Measurements from ENCODE around the gene HNRNPA2B1.
"Not testable (repeated sequence)": the region's sequence is repeated elsewhere in the genome, so short reads cannot be mapped to it uniquely, and the experiment has no call there.

The HNRNPA2B1 gene

GRCh38 chr7:26166684-26167266 is 33.8 kb downstream of the HNRNPA2B1 start:
- DNase-seq (ENCODE audit: low read depth), result no peak

GRCh38 chr7:26165950-26166683 is 34.4 kb downstream of the HNRNPA2B1 start:
- DNase-seq (ENCODE audit: low read depth), result no peak

GRCh38 chr7:26163804-26164203 is 36.7 kb downstream of the HNRNPA2B1 start:
- not testable (repeated sequence) for DNase-seq (ENCODE audit: low read depth)

DNA sequence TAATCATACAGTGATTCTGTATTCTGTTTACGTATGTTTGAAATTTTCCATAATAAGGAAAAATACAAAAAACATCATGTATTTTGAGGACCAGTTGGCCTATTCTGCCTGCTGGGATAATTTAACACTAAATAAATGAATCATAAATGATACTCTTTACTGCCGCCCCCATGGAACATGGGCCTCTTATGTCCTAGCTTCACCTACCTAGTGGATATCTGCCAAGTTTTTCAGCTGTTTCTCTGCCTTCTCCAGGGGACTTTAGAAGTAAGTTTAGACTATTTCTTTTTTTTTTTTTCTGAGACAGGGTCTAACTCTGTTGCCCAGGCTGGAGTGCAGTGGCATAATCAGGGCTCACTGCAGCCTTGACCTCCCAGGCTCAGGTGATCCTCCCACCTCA is 38.1 kb downstream of the HNRNPA2B1 start:
- DNase-seq (ENCODE audit: low read depth), result no peak

GRCh38 chr7:26160896-26161295 is 39.6 kb downstream of the HNRNPA2B1 start:
- no peak for DNase-seq (ENCODE audit: low read depth)

DNA sequence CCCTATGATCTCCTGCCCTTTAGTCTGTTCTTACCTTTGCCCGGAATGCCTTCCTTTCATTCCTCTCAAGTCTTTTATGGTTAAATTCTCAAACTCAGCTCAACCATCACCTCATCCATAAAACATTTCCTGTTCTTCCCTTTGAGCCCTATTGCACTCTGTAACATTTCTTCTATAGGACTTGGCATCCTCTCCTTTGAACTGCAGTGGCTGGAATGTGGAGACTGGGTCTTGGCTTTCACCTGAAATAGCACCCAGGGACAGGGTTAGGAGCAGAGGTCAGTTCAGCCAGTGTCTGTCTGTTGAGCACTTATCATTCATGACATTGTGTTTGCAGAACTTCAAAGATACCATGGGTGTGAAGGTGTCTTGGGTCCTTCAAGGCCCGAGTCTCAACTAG is 41.3 kb downstream of the HNRNPA2B1 start:
- DNase-seq (ENCODE audit: low read depth), result peak; percentile 54

DNA sequence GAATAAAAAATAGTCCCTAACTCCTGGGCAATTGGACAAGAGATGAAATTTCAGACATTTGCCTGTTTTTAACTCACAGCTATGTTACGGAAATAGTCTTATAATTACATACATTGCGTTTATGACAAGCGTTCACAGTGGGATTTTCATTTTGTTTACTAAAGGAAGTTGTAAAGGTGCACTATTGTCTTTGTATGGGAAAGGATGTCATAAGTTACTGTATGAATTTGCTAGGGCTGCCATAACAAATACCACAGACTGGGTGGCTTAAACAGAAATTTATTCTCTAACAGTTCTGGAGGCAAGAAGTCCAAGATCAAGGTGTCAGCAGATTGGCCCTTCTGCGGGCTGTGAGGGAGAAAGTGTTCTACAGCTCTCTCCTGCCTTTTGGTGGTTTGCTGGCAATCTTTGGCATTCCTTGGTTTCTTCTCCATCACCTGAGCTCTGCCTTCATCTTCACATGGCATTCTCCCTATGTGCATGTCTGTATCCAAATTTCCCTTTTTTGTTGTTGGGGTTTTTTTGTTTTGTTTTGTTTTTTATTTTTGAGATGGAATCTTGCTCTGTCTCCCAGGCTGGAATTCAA is 42.9 kb downstream of the HNRNPA2B1 start:
- DNase-seq (ENCODE audit: low read depth), result no peak

- DNase-seq (ENCODE audit: low read depth), result peak; percentile 98
Observed at GRCh38 chr7:26156451-26157420, 43.8 kb downstream of the HNRNPA2B1 start.

DNA sequence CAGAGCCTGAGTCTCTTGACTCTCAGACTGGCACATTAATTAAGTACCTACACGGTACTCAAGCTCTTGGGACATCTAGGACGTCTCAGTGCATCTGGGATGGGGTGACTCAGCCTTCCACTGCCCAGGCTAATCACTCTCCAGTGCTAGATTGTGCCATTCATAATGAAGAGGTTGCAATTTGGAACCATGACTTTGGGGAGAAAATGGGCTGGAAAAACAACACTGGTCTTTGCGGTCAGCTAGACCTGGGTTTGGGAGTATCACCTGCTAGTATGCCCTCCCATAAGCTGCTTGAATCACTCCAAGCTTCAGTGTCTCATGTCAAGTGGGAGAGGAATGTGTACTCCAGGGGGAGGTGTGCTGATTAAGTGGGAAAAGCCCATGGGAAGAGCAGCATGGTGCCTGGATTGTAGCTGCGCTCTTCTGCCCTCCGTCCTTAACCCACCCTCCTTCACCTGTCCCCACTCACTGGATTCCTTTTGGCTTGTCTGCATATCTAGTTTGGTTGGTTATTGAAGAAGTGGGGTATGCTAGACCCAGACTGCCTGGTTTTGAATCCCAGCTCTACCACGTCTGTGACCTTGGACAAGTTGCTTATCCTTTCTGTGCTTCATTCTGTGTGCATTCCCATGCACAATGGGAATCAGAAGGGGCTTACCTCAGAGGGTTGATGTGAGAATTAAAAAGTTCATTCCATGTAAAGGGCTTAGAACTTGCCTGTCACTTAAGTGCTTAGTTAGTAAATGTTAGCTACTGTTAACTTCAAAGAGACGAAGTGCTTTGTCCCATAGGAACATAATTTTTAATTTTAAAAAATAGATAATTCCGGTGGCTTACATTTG is 44.8 kb downstream of the HNRNPA2B1 start:
- peak; percentile 85 for DNase-seq (ENCODE audit: low read depth)

GRCh38 chr7:26153823-26154783 is 46.4 kb downstream of the HNRNPA2B1 start:
- DNase-seq (ENCODE audit: low read depth), result peak; percentile 89

DNA sequence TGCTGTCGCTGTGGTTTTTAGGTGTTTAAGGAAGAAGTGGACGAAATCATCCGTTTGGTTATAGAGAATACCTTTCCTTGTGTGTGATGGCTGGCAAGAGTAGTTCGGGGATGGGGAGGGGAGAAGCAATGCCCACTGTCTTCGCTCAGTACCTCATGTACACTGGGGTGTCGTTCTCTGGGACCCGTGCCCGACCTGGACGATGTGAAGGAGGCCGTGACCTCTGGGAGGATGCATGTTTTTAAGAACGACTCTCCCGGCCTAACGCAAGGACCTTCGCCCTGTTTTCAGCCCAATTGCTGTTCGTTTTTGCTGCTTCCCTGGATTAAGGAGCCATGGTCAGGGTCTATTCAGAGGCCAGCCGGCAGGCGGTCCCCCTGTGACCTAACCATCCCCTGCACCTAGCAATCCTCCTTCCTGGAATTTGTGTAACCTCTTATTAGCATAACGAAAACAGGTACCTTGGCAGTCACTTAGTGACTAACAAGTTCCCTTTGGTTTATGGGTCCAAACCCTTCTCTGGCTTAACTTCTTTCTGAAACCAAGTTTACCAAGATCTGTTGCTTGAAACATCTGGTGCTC is 47.2 kb downstream of the HNRNPA2B1 start:
- peak; percentile 35 for DNase-seq (ENCODE audit: low read depth)

DNA sequence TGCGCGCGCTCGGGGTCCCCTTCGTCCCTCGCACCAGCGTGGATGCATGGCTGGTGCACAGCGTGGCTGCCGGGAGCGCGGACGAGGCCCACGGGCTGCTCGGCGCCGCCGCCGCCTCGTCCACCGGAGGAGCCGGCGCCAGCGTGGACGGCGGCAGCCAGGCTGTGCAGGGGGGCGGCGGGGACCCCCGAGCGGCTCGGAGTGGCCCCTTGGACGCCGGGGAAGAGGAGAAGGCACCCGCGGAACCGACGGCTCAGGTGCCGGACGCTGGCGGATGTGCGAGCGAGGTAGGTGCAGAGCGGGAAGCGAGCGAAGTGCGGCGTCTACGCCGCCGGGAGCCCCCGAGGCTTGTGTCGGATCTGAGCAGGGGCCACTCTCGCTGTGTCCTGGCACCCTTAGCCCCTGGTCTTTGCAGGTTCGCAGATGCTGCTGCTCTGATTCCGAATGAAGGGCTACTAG is 47.7 kb downstream of the HNRNPA2B1 start:
- peak; percentile 30 for DNase-seq (ENCODE audit: low read depth)

GRCh38 chr7:26151953-26152781 is 48.4 kb downstream of the HNRNPA2B1 start, which contains the start of gene NFE2L3:
NFE2L3 (plus strand) TSS chr7:26152198; CDS start chr7:26152499, 301 bp downstream.
- DNase-seq (ENCODE audit: low read depth), result peak; percentile 85

DNA sequence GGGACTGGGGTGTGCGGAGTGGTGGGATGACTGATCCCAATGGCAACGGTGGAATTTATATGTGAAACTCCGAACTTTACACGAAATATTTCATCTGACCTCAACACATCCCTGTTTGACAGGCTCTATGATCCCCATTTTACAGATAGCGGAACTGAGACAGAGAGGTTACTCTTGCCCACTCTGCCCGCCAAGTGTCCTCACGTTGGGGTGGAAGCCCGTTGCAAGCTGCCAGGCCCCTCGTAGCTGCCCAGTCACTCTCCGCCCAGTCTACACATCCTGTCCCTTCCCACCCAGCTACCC is 48.9 kb downstream of the HNRNPA2B1 start:
- no peak for DNase-seq (ENCODE audit: low read depth)

DNA sequence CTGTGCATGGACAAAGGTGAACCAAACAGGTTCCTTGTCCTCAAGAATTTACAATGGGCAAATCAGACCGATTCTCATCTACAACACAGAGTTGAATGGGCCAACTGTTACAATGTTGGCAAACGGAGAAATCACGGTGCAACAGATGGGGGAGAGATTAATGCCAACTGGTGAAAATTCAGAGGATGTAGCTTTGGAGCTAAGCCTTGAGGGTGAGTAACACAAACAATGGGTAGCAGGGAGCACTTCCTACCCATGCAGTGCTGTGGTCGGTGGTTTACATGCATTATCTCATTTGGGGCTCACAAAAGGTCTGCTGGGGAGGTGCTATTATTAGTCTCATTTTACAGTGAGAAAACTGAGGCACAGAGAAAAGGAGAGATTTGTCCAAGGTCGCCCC is 49.5 kb downstream of the HNRNPA2B1 start:
- DNase-seq (ENCODE audit: low read depth), result no peak

GRCh38 chr7:26149391-26149977 is 51.1 kb downstream of the HNRNPA2B1 start:
- DNase-seq (ENCODE audit: low read depth), result no peak

GRCh38 chr7:26148307-26148700 is 52.2 kb downstream of the HNRNPA2B1 start:
- not testable (repeated sequence) for DNase-seq (ENCODE audit: low read depth)

- DNase-seq (ENCODE audit: low read depth), result not testable (repeated sequence)
Observed at GRCh38 chr7:26147646-26148306, 52.8 kb downstream of the HNRNPA2B1 start.

Data from ELR (cell line).